Measurements from ENCODE around the gene ATP4A. TPM values are rescaled to one million over a fixed set of nuclear protein-coding genes. Genes with fewer than 3 reads are reported as not detected.
A peak's percentile ranks its signal among the peaks of the same experiment; 100 is the strongest.

ATP4A gene
- total RNA-seq, 4 donors from 2014 or later, result not detected

DNA sequence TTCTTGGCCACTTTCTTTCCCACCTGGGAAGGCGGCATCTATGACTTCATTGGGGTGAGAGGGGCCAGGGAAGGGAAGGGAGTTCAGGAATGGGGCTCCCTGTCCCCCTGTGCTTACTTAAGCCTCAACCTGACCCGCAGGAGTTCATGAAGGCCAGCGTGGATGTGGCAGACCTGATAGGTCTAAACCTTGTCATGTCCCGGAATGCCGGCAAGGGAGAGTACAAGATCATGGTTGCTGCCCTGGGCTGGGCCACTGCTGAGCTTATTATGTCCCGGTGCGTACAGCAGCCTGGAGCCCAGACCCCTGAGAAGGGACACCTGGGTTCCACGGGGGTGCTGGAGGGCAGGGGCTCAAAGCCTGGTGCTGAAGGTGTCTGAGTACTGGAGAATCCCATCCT lies 16.9 kb downstream of the ATP4A start:
- no peaks in the 10 kb centered on the region for H3K36me3 ChIP-seq
- H3K27me3 ChIP-seq, result no peaks in the 10 kb centered on the region
- TF ChIP-seq EP300 (IDR thresholded peaks at IDR 0.05; ENCODE audit: low read depth) (no peak), POLR2AphosphoS5 (IDR thresholded peaks at IDR 0.05) (no peak), POLR2A (IDR thresholded peaks at IDR 0.05) (no peak)
- TF ChIP-seq, protein P1, sequence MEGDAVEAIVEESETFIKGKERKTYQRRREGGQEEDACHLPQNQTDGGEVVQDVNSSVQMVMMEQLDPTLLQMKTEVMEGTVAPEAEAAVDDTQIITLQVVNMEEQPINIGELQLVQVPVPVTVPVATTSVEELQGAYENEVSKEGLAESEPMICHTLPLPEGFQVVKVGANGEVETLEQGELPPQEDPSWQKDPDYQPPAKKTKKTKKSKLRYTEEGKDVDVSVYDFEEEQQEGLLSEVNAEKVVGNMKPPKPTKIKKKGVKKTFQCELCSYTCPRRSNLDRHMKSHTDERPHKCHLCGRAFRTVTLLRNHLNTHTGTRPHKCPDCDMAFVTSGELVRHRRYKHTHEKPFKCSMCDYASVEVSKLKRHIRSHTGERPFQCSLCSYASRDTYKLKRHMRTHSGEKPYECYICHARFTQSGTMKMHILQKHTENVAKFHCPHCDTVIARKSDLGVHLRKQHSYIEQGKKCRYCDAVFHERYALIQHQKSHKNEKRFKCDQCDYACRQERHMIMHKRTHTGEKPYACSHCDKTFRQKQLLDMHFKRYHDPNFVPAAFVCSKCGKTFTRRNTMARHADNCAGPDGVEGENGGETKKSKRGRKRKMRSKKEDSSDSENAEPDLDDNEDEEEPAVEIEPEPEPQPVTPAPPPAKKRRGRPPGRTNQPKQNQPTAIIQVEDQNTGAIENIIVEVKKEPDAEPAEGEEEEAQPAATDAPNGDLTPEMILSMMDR (IDR thresholded peaks at IDR 0.05), result no peak
- in situ Hi-C loops (cut with MboI; ENCODE audit: low pct_ligation_motif_present in 1 of 4, low pct_unique_long_range_greater_than_20kb in 1 of 4, low sequenced_read_pairs in 3 of 4), result no loop called here
- no peak for DNase-seq
- 79% methylated on average over 8 of the region's 8 CpGs; no CpG with 5 or more reads in 1 of the 2 donors for WGBS, 2 donors (ENCODE audit: low coverage in 1 of 2)
- H3K4me1 ChIP-seq, result peaks cover 14 to 21% (median 17%) of the 10 kb centered on the region in 4 donors
- no peaks in the 10 kb centered on the region for H3K9me3 ChIP-seq
- intact Hi-C loops (cut with DNase I; ENCODE audit: low total_unique reads), result loop anchor here (10.0 kb wide), 2 partner anchors 88 to 168 kb away; partner anchors contain the start of gene KMT2B
- H3K27ac ChIP-seq, result peak overlapping the region in 1 of 4 donors; percentile 85
- peak overlapping the region in 3 of 4 donors; percentile 75 to 85 (median 77) for H3K4me3 ChIP-seq

DNA sequence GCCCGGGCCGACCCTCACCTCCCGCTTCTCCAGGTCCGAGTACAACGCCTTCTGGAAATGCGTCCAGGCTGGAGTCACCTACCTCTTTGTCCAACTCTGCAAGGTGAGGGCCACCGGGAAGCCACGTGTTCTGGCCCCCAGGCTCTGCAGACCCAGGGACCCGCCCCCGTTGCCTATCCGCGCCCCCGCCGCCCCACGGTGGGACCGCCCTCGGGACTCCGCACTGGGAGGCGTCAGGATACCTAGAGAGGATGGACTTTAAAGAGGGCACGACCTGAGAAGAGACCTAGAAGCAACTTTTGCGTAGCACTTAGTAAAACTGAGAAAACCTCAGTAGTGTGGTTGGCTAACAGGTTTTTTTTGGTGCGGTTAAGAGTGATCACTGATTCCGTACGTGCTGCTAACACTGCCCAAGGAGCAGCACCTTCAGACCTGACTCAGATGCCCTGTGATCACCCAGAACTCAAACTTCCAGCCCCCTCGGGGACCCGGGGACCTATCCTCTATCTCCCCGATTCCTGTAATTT lies 17.5 kb downstream of the ATP4A start:
- Histone ChIP-seq H3K27me3 (no peaks in the 10 kb centered on the region), H3K4me1 (peaks cover 14 to 21% (median 17%) of the 10 kb centered on the region in 4 donors), H3K4me3 (peak overlapping the region; percentile 75 to 87 (median 81)), H3K9me3 (no peaks in the 10 kb centered on the region), H3K36me3 (no peaks in the 10 kb centered on the region), H3K27ac (peak overlapping the region; percentile 75 to 90 (median 83))
- intact Hi-C loops (cut with DNase I; ENCODE audit: low total_unique reads), result loop anchor here (10.0 kb wide), 2 partner anchors 89 to 169 kb away; partner anchors contain the start of gene KMT2B
- 3% methylated on average over 25 of the region's 27 CpGs; no CpG with 5 or more reads in 1 of the 2 donors for WGBS, 2 donors (ENCODE audit: low coverage in 1 of 2)
- in situ Hi-C loops (cut with MboI; ENCODE audit: low pct_ligation_motif_present in 1 of 4, low pct_unique_long_range_greater_than_20kb in 1 of 4, low sequenced_read_pairs in 3 of 4), result no loop called here
- DNase-seq, result peak; percentile 60
- TF ChIP-seq EP300 (IDR thresholded peaks at IDR 0.05; ENCODE audit: low read depth) (no peak), POLR2AphosphoS5 (IDR thresholded peaks at IDR 0.05) (no peak), POLR2A (IDR thresholded peaks at IDR 0.05) (no peak)
- TF ChIP-seq, protein P1 (IDR thresholded peaks at IDR 0.05), result no peak

DNA sequence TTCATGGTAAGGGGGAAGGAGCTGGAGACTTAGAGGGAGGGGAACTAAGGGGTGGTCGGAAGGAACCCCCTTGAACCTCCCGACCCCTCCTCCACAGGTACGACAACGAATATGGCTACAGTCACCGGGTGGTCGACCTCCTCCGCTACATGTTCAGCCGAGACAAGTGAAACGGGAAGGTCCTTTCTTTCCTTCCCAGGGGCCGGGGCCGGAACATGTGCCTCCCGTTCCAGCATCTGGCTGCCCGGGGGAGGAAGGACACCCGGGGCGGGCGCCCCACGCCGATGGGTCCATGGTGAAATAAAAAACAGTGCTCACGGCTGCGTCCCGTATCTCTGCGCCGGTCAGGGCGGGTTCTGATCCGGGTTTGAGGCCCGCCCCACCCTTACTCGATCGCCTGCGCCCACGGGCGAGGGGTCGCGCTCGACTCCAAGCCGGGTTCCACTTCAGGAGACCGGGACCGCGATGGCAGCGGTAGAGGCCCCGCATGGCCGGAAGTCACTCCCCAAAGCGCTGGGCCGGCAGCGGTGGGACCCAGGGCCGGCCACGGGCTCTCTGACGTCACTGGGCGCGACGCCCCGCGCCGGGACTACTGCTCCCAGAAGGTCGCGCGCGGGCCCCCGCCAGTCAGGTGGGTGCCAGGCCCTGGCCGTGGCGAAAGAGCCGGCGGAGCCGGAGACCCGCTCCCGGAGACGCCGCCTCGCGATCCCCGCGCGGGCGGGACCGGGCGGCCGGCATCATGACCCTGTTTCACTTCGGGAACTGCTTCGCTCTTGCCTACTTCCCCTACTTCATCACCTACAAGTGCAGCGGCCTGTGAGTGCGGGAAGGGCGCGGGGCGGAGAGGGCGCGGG lies 18.2 kb downstream of the ATP4A start, which contains the start of gene TMEM147:
TMEM147 (plus strand) TSS at position 626 of the 854 bp plus-strand sequence; CDS start at position 740, 114 bp downstream.
- Histone ChIP-seq H3K4me3 (peak within 1 kb of the TSS; percentile 75 to 87 (median 81)), H3K4me1 (peaks cover 14 to 21% (median 17%) of the 10 kb centered on the region in 4 donors), H3K27me3 (no peaks in the 10 kb centered on the region), H3K36me3 (no peaks in the 10 kb centered on the region), H3K9me3 (no peaks in the 10 kb centered on the region), H3K27ac (peak within 1 kb of the TSS; percentile 75 to 90 (median 83))
- in situ Hi-C loops (cut with MboI; ENCODE audit: low pct_ligation_motif_present in 1 of 4, low pct_unique_long_range_greater_than_20kb in 1 of 4, low sequenced_read_pairs in 3 of 4), result no loop called here
- intact Hi-C loops (cut with DNase I; ENCODE audit: low total_unique reads), result loop anchor here (10.0 kb wide), 2 partner anchors 90 to 170 kb away; partner anchors contain the start of gene KMT2B
- peak; percentile 95 for DNase-seq
- WGBS, 2 donors (ENCODE audit: low coverage in 1 of 2), result 0% methylated on average over 55 of the region's 85 CpGs; no CpG with 5 or more reads in 1 of the 2 donors
- TF ChIP-seq POLR2AphosphoS5 (IDR thresholded peaks at IDR 0.05) (peak; percentile 51 to 80 (median 66)), POLR2A (IDR thresholded peaks at IDR 0.05) (peak; percentile 52), EP300 (IDR thresholded peaks at IDR 0.05; ENCODE audit: low read depth) (no peak)
- TF ChIP-seq, protein P1 (IDR thresholded peaks at IDR 0.05), result no peak

Measured in transverse colon (tissue), 4 donors.